Nephron progenitor cell (in vitro differentiated cells): ENCODE measurements around the gene SDR39U1.
A peak's percentile ranks its signal among the peaks of the same experiment; 100 is the strongest.

Source experiments
- DNase-seq: peaks from one replicate; pipeline ENCODE4 v3.0.0; 2021
- H3K27ac Mint-ChIP-seq: 2 replicates; pipeline ENCODE4 v1.8.0; 2021; ENCODE audit warnings: mild to moderate bottlenecking, moderate library complexity, mixed read lengths
- H3K27me3 Mint-ChIP-seq: 2 replicates; pipeline ENCODE4 v1.8.0; 2021; ENCODE audit warnings: mild to moderate bottlenecking, low read depth, mixed read lengths; ENCODE audit not compliant: poor library complexity
- H3K36me3 Mint-ChIP-seq: 2 replicates; pipeline ENCODE4 v1.8.0; 2021; ENCODE audit warnings: low read depth, mixed read lengths
- H3K4me1 Mint-ChIP-seq: 2 replicates; pipeline ENCODE4 v1.8.0; 2021; ENCODE audit warnings: mixed read lengths
- H3K4me3 Mint-ChIP-seq: 2 replicates; pipeline ENCODE4 v1.8.0; 2021; ENCODE audit warnings: mild to moderate bottlenecking, moderate library complexity, mixed read lengths
- H3K9me3 Mint-ChIP-seq: 2 replicates; pipeline ENCODE4 v1.8.0; 2021; ENCODE audit warnings: mild to moderate bottlenecking, moderate library complexity, mixed read lengths
- CTCF ChIP-seq: fragments of 200-600 bp; sonication (generic); IDR thresholded peaks from 2 replicates; pipeline ENCODE4 v1.5.0; 2021; ENCODE audit warnings: antibody characterized with exemption

SDR39U1 gene

GRCh38 chr14:24422261-24422660 lies 20.3 kb downstream of the SDR39U1 start:
- Mint-ChIP-seq H3K4me1 (peaks cover 5% of the 10 kb centered on the region), H3K4me3 (no peak overlapping the region), H3K9me3 (peaks cover 4% of the 10 kb centered on the region), H3K27ac (no peak overlapping the region), H3K27me3 (peaks cover 29% of the 10 kb centered on the region), H3K36me3 (no peaks in the 10 kb centered on the region)
- TF ChIP-seq CTCF = no peak
- no peak for DNase-seq

- TF ChIP-seq CTCF = no peak
- no peak overlapping the region for H3K27ac Mint-ChIP-seq
Measured at GRCh38 chr14:24418492-24418873, 24.1 kb downstream of the SDR39U1 start.

GRCh38 chr14:24417832-24418491 lies 24.6 kb downstream of the SDR39U1 start:
- H3K36me3 Mint-ChIP-seq = peaks cover 29% of the 10 kb centered on the region
- no peak for TF ChIP-seq CTCF
- H3K9me3 Mint-ChIP-seq = no peaks in the 10 kb centered on the region
- no peak overlapping the region for H3K4me3 Mint-ChIP-seq
- H3K27ac Mint-ChIP-seq = no peak overlapping the region
- H3K4me1 Mint-ChIP-seq = peaks cover 5% of the 10 kb centered on the region
- H3K27me3 Mint-ChIP-seq = peaks cover 13% of the 10 kb centered on the region
- no peak for DNase-seq

More at GRCh38 chr14:24418492-24418873, 24.1 kb downstream of the SDR39U1 start:
- no peak for DNase-seq
- Mint-ChIP-seq H3K4me1 (peaks cover 5% of the 10 kb centered on the region), H3K9me3 (no peaks in the 10 kb centered on the region), H3K36me3 (peaks cover 26% of the 10 kb centered on the region), H3K4me3 (no peak overlapping the region), H3K27me3 (peaks cover 13% of the 10 kb centered on the region)

- H3K4me1 Mint-ChIP-seq = peaks cover 5% of the 10 kb centered on the region
- peaks cover 38% of the 10 kb centered on the region for H3K36me3 Mint-ChIP-seq
- H3K27ac Mint-ChIP-seq = peak overlapping the region; percentile 90
- DNase-seq = no peak
- H3K9me3 Mint-ChIP-seq = no peaks in the 10 kb centered on the region
- peaks cover 13% of the 10 kb centered on the region for H3K27me3 Mint-ChIP-seq
- no peak for TF ChIP-seq CTCF
- no peak overlapping the region for H3K4me3 Mint-ChIP-seq
Measured at GRCh38 chr14:24416932-24417619, 25.5 kb downstream of the SDR39U1 start.

GRCh38 chr14:24416254-24416931 lies 26.2 kb downstream of the SDR39U1 start:
- Mint-ChIP-seq H3K9me3 (no peaks in the 10 kb centered on the region), H3K27me3 (peaks cover 13% of the 10 kb centered on the region), H3K4me3 (no peak overlapping the region), H3K27ac (peak overlapping the region; percentile 48), H3K36me3 (peaks cover 45% of the 10 kb centered on the region), H3K4me1 (peaks cover 5% of the 10 kb centered on the region)
- no peak for TF ChIP-seq CTCF
- no peak for DNase-seq
